ENCODE data around the gene ANKZF1.
A peak's percentile ranks its signal among the peaks of the same experiment; 100 is the strongest.
"Not testable (repeated sequence)": the region's sequence is repeated elsewhere in the genome, so short reads cannot be mapped to it uniquely, and the experiment has no call there.

The ANKZF1 gene, protein sequence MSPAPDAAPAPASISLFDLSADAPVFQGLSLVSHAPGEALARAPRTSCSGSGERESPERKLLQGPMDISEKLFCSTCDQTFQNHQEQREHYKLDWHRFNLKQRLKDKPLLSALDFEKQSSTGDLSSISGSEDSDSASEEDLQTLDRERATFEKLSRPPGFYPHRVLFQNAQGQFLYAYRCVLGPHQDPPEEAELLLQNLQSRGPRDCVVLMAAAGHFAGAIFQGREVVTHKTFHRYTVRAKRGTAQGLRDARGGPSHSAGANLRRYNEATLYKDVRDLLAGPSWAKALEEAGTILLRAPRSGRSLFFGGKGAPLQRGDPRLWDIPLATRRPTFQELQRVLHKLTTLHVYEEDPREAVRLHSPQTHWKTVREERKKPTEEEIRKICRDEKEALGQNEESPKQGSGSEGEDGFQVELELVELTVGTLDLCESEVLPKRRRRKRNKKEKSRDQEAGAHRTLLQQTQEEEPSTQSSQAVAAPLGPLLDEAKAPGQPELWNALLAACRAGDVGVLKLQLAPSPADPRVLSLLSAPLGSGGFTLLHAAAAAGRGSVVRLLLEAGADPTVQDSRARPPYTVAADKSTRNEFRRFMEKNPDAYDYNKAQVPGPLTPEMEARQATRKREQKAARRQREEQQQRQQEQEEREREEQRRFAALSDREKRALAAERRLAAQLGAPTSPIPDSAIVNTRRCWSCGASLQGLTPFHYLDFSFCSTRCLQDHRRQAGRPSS

DNA sequence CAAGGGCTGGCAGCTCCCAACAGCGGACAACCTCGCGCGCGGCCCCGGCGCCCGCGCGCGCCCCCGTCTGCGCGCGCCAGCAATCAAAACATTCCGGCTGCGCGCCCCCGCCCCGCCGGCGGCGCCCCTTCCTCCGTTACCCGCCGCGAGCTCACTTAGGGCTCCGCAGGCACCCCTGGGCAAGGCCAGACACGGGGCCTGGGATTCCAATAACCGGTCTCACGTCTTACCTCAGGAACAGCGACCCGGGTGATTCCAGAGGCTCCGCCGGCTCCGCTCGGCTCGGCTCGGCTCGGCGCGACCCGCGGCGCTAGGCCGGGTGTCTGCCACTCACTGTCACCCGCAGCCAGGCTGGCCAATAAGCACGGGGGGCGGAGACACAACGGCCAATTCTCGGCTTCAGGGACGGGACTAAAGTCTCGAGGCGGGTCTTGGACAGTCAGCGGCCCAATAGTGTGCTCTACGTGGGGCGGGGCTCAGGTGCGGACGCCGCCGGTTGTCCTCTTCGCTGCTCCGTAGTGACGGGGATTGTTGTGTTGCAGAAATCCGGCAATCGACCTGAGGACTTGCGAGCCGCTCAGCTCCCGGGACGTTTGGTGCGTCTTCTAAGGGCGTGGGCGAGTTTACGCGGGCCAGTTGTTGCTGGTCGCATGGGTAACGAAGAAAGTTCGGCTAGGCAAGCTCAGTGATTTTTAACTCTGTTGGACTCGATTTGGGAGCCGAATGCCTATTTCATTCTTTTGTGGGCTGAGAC lies at the start of gene ANKZF1, which contains the start of gene ATG9A:
Gene ANKZF1, plus strand, starts transcription at position 502 of the 754 bp plus-strand sequence. CDS start 452 bp downstream, outside the sequence.
Gene ATG9A, minus strand, starts transcription at position 332 of the 754 bp plus-strand sequence. CDS start 1,612 bp downstream, outside the sequence.
- peak; percentile 99 for DNase-seq

DNA sequence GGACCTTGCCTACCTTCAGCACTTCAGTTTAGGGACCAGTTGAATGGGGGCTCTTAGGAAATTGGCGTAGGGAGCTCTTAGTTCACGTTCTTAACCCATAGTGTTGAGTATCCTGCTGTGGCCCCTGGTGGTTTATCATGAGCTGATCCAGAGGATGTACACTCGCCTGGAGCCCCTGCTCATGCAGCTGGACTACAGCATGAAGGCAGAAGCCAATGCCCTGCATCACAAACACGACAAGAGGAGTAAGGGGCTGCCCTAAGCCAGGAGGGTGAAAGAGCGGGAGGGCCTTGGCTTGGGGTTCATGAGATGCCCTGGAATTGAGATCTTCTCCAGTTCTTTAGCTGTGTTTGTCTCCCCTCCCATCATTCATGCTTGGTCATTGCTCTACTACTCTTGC lies 48.6 kb upstream of the ANKZF1 start:
- DNase-seq = no peak

DNA sequence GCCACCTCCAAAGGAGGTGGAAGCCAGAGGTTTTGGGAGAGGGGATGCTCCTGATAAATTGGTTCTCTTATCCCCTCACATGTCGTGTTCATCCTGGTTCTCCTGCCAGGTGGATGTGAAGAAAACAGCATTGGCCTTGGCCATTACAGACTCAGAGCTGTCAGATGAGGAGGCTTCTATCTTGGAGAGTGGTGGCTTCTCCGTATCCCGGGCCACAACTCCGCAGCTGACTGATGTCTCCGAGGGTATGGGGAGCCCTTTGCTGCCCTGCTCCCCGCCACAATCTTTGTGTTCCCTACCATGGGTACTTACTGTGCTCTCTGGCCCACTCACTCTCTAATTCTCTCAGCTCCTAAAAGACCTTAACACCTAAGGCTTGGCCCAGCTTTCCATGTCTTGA lies 48.1 kb upstream of the ANKZF1 start:
- DNase-seq = no peak

DNA sequence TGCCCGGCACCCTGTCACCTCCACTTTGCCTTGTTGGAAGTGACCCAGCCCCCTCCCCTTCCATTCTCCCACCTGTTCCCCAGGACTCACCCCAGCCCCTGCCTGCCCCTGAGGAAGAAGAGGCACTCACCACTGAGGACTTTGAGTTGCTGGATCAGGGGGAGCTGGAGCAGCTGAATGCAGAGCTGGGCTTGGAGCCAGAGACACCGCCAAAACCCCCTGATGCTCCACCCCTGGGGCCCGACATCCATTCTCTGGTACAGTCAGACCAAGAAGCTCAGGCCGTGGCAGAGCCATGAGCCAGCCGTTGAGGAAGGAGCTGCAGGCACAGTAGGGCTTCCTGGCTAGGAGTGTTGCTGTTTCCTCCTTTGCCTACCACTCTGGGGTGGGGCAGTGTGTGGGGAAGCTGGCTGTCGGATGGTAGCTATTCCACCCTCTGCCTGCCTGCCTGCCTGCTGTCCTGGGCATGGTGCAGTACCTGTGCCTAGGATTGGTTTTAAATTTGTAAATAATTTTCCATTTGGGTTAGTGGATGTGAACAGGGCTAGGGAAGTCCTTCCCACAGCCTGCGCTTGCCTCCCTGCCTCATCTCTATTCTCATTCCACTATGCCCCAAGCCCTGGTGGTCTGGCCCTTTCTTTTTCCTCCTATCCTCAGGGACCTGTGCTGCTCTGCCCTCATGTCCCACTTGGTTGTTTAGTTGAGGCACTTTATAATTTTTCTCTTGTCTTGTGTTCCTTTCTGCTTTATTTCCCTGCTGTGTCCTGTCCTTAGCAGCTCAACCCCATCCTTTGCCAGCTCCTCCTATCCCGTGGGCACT lies 47.1 kb upstream of the ANKZF1 start:
- no peak for DNase-seq

DNA sequence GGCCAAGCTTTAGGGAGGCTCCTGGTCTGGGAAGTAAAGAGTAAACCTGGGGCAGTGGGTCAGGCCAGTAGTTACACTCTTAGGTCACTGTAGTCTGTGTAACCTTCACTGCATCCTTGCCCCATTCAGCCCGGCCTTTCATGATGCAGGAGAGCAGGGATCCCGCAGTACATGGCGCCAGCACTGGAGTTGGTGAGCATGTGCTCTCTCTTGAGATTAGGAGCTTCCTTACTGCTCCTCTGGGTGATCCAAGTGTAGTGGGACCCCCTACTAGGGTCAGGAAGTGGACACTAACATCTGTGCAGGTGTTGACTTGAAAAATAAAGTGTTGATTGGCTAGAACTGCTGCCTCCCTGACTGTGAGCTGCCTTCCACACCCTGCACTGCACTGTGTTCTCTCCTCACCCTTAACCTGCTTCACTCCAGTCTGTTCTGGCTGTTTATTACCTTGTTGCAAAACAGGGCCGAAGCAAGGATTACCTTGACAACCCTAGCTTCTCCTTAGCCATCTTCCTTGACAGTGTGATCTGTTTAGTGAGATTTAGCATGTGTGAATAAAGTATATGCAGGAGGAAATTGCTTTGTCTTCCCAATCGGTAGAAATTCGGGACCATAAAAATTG lies 46.3 kb upstream of the ANKZF1 start:
- DNase-seq = no peak

DNA sequence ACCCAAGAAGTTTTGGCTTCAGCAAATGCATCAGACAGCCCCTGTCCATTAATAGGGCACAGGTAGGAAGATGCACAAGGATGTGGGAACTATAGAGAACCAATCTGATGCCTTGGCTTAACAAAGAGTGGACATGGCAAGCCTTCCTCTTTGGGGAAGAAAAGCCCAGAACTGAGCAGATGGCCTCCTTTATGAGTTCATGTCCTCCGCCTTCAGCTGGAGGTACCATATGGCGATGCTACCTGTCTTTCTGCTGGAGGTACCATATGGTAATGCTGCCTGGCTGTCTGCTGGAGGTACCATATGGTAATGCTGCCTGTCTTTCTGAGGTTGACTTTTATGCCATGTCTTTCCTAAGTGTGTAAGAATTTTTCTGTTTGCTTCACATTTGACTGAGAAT lies 45.5 kb upstream of the ANKZF1 start:
- no peak for DNase-seq

DNA sequence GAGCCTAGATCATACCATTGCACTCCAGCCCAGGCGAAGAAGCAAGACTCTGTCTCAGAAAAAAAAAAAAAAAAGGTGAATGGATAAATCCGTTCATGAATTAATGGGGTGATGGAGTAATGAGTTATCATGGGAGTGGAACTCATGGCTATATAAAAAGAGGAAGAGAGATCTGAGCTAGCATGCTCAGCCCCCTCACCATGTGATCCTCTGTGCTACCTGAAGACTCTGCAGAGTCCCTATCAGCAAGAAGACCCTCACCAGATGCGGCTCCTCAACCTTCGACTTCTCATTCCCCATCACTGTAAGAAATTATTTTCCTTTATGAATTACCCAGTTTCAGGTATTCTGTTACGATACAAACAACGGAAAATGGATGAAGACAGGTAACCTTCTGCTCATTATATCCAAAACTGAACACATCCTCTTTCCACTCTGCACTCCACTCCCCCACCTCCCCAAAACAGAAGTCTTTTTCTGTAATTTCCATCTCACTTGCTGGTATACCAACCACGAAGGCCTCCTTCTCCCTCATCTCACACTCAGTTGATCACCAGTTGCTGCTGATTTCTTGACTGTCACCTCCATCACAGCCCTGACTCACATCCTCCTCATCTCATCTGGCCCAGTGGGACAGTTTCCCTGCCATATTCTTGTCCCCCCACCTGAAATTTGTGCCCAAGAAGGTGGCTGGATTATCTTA lies 42.7 kb upstream of the ANKZF1 start:
- DNase-seq = no peak

DNA sequence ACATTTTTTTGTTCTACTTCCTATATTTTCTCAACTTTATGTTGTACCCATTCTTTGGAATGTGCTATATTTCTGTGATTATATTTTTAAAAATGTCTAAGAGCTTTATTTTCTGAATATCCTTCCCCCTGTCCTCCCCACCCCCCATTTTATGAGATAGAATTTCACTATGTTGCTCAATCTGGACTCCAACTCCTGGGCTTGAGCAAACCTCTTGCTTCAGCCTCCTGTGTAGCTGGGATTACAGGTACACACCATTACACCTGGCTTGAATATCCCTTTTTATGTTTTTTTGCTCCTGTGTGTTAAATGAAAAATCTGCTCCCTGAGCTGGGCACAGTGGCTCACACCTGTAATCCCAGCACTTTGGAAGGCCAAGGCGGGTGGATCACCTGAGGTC lies 32.2 kb upstream of the ANKZF1 start:
- DNase-seq = no peak

DNA sequence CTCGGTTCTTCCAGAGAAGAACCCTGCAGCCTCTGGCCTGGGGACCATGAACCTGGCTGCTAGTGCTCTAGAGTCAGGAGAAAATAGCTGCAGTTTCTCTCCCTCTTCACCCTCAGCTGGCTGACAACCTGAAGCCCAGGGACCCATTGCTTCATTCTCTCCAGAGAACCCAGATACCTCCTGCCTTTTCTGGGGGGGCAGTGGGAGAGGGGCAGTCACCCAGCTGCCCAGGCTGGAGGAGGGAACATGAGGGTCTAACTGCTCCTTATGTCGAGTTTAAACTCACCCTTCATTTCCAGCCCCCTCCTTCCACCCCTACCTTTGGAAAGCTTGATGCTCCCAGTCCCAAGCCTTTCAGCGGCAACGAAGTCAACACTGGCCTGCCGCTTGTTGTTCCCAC lies 30.6 kb upstream of the ANKZF1 start:
- no peak for DNase-seq

DNA sequence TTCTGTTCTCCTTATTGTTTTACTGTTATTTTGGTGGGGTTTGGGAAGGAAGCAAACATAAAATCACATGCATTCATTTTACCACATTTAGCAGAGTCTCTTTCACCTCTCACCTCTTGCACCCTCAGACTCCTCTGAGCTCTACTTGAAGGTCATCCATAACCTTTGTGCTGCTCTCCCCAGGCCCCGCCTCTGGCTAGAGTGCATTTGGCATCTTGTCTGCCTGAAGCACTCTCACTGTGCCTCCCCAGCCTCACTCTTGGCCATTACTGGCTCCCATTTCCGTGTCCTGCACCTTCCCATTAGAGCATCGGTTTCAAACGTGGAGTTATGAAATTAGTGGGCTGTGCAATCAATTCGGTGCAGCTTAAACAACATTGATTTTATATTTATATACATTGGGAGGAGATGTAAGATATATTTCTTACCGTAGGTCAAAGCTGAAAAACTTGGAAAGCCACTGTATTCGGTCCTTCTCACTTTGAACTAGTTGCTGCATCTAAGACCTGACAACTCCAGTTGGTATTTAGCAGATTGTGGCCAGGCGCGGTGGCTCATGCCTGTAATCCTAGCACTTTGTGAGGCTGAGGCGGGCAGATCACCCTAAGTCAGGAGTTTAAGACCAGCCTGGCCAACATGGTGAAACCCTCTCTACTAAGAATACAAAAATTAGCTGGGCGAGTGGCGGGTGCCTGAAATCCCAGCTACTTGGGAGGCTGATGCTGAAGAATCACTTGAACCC lies 30.0 kb upstream of the ANKZF1 start:
- no peak for DNase-seq

DNA sequence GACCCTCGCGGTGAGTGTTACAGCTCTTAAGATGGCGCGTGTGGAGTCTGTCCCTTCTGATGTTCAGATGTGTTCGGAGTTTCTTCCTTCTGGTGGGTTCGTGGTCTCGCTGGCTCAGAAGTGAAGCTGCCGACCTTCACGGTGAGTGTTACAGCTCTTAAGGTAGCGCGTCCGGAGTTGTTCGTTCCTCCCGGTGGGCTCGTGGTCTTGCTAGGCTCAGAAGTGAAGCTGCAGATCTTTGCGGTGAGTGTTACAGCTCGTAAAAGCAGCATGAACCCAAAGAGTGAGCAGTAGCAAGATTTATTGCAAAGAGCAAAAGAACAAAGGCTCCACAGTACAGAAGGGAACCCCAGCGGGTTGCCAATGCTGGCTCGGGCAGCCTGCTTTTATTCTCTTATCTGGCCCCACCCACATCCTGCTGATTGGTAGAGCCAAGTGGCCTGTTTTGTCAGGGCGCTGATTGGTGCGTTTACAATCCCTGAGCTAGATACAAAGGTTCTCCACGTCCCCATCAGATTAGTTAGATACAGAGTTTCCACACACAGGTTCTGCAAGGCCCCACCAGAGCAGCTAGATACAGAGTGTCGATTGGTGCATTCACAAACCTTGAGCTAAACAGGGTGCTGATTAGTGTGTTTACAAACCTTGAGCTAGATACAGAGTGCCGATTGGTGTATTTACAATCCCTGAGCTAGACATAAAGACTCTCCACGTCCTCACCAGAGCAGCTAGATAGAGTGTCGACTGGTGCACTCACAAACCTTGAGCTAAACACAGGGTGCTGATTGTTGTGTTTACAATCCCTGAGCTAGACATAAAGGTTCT lies 28.9 kb upstream of the ANKZF1 start:
- DNase-seq = not testable (repeated sequence)

DNA sequence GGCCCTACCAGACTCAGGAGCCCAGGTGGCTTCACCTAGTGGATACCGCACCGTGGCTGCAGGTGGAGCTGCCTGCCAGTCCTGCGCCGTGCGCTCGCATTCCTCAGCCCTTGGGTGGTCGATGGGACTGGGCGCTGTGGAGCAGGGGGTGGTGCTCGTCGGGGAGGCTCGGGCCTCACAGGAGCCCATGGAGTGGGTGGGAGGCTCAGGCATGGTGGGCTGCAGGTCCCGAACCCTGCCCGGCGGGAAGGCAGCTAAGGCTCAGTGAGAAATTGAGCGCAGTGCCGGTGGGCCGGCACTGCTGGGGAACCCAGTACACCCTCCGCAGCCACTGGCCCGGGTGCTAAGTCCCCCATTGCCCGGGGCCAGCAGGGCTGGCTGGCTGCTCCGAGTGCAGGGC lies 28.3 kb upstream of the ANKZF1 start:
- DNase-seq = not testable (repeated sequence)

DNA sequence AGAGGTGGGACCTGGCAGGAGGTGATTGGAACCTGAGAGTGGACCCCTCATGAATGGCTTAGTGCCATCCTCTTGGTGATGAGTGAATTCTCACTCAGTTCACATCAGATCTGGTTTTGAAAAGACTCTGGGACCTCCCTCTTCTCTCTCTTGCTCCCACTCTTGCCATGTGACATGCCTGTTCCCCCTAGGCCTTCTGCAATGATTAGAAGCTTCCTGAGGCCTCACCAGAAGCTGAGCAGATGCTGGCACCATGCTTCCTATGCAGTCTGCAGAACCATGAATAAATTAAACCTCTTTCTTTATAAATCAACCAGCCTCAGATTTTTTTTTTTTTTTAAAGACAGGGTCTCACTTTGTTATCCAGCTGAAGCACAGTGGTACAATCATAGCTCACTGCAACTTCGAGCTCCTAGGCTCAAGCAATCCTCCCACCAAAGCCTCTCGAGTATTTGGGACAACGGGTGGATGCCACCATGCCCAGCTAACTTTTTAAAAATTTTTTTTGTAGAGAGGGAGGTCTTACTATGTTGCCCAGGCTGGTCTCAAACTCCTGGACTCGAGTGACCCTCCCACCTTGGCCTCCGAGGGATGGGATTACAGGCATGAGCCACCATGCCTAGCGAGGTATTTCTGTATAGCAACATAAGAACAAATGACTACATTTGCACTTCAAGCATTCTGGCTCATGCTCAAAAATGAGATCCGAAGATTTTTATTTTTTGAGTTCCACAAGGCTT lies 25.0 kb upstream of the ANKZF1 start:
- DNase-seq = no peak

DNA sequence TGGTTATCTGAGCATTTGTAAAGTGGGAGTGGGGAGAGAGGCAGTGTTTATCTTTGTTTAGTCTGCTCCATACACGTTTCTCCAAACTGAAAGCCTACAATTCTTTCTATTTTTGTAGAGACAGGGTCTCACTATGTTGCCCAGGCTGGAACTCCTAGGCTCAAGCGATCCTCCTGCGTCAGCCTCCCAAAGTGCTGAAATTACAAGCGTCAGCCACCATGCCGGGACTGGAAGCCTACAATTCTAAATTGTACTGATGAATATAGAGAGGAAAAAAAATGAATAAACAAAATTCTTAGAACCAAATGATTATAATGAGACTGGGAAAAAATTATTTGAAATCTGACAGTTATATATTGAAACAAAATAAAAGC lies 24.5 kb upstream of the ANKZF1 start:
- no peak for DNase-seq

DNA sequence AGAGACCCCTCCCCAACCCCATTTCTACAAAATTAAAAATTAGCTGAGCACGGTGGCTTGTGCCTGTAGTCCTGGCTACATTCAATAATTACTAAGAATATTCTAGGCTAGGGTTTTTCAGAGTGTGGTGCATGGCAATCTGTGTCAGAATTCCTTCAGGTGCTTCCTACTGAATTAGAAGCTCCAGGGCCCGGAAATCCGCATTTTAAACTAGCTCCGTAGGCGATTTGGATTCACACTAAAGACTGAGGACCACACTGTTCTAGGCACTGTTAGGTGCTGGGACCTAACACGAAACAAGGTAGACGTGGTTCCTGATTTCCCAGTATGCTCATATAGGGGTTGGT lies 23.7 kb upstream of the ANKZF1 start:
- no peak for DNase-seq

DNA sequence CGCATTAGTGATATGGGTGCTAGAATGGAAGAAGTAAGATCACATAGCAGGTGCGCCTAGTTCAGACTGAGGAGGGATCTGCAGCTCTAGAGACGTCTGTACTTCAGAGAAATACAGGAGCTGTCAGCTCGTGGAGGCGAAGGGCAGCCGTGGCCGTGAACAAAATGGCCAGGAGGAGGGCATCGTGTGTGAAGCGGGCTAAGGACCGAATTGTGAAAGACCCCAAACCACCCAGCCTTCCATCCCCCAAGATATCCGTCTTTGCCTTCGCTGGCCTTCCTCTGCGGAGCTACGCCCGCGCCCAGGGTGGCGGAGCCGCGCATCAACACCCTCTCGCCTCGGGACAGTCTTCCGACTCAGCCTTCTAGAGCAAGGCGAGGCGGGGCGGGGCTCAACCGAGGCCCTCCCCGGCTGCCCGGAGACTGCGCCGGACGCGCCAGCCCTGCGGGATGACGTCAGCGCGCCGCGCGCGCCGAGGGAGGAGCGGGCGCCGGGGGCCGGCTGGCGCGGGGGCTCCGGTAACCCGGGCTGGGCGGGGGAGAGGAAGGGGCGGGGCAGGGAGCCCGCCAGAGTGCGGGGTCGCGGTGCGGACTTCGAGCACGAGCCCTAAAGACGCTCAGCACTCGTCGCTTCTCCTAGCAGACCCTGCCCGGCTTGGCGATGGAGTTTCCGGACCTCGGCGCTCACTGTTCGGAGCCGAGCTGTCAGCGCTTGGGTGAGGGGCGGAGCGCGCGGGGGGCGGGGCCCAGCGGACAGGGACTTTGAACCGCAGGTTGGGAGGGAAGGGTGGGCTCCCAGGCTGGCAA lies 23.1 kb upstream of the ANKZF1 start, which contains the start of gene ZFAND2B:
Gene ZFAND2B, plus strand, starts transcription at position 455 of the 806 bp plus-strand sequence. Its CDS starts 206 bp downstream, at position 661.
- peak; percentile 94 for DNase-seq

DNA sequence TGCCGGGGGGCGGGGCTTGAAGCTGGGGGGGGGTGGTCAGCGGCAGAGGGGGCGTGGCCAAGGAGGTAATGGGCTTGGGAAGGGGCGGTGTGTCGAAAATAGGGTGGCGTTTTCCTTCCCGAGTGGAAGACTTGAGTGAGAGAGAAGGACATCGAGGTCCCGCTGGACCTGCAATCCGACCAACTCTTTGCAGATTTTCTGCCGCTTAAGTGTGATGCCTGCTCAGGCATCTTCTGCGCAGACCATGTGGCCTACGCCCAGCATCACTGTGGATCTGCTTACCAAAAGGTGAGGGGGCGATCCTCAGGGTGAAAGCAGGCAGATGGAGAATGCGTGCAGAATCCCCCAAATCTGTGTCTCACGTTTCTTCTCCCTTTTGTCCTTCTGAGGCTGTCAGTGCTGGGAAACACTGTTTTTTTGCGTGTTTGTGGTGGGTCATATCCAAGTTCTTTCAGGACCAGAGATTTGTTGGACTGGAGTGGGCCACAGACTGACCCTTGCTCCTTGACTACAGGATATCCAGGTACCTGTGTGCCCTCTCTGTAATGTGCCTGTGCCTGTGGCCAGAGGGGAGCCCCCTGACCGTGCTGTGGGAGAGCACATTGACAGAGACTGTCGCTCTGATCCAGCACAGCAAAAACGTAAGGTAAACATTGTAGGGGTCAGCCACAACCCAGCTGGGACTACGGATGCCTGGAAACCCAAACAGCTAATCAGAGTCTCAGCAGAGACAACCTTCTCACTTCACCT lies 22.3 kb upstream of the ANKZF1 start:
- no peak for DNase-seq

Data from fibroblast of skin of right biceps (primary cell).